Inflammatory macrophage treated with lipopolysaccharide for 1 hour (primary cell): ENCODE measurements around the gene GPT2.
A peak's percentile ranks its signal among the peaks of the same experiment; 100 is the strongest.
"Not testable (repeated sequence)": the region's sequence is repeated elsewhere in the genome, so short reads cannot be mapped to it uniquely, and the experiment has no call there.

Experiments
- DNase-seq, 2 donors: peaks; one replicate each; pipeline ENCODE4 v3.0.0-alpha.2; 2020 to 2022

Gene GPT2

DNA sequence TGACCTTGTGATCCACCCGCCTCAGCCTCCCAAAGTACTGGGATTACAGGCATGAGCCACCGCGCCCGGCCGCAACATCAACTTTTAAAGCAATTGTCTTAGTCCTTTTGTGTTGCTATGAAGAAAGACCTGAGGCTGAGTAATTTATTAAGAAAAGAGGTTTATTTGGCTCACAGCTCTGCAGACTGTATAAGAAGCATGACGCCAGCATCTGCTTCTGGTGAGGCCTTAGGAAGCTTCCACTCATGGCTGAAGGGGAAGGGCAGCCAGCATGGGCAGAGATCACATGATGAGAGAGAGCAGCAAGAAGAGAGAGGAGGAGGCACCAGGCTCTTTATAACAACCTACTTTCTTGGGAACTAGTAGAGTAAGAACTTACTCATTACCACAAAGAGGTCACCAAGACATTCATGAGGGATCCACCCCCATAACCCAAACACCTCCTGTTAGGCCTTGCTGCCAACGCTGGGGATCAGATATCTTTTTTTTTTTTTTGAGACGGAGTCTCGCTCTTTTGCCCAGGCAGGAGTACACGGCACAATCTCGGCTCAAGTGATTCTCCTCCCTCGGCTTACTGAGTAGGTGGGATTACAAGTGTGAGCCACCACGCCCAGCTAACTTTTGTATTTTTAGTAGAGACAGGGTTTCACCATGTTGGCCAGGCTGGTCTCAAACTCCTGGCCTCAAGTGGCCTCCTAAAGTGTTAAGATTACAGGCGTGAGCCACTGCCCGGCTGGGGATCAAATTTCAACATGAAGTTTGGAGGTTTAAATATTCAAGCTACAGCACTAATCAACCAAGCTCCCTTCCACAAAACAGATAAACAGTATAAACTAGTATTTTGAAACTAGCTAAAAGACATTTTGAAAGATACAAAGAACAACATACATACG, 21.4 kb upstream of the GPT2 start:
- DNase-seq = no peak

DNA sequence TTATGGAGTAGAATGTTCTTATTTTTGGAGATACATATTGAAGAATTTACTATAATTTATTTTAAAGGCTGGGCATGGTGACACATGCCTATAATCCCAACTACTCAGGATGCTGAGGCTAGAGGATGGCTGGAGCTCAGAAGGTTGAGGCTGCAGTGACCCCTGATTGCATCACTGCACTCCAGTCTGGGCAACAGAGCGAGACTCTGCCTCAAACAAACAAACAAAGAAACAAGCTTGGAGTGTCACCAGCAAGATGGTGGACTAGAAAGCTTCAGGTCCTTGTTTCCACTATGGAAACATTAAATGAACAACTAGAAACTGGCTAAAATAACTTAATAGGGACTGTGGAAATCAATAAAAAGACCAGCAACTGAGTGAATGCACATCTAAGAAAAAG, 17.9 kb upstream of the GPT2 start:
- no peak for DNase-seq

DNA sequence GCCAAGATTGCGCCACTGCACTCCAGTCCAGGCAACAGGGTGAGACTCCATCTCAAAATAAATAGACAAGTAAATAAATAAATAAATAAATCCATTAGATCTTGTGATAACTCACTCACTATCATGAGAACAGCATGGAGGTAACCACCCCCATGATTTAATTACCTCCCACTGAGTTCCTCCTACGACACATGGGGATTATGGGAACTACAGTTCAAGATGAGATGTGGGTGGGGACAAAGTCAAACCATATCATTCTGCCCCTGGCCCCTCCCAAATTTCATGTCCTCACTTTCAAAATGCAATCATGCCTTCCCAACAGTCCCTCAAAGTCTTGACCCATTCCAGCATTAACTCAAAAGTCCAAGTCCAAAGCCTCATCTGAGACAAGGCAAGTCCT, 16.7 kb upstream of the GPT2 start:
- peak; percentile 29 to 60 for DNase-seq

DNA sequence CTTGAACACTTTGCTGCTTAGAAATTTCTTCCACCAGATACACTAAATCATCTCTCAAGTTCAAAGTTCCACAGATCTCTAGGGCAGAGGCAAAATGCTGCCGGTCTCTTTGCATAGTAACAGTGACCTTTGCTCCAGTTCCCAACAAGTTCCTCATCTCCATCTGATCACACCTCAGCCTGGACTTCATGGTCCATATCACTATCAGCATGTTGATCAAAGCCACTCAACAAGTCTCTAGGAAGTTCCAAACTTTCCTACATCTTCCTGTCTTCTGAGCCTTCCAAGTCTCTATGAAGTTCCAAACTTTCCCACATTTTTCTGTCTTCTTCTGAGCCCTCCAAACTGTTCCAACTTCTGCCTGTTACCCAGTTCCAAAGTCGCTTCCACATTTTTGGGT, 15.3 kb upstream of the GPT2 start:
- DNase-seq = not testable (repeated sequence)

DNA sequence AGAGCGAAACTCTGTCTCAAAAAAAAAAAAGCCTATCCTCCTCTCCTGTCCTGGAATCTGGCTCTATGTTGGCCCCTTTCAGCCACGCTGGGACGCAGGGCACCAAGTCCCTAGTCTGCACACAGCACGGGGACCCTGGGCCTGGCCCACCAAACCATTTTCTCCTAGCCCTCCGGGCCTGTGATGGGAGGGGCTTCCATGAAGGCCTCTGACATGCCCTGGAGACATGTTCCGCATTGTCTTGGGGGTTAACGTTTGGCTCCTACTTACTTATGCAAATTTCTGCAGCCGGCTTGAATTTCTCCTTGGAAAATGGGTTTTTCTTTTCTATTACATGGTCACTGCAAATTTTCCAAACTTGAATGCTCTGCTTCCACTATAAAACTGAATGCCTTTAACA, 12.6 kb upstream of the GPT2 start:
- no peak for DNase-seq

DNA sequence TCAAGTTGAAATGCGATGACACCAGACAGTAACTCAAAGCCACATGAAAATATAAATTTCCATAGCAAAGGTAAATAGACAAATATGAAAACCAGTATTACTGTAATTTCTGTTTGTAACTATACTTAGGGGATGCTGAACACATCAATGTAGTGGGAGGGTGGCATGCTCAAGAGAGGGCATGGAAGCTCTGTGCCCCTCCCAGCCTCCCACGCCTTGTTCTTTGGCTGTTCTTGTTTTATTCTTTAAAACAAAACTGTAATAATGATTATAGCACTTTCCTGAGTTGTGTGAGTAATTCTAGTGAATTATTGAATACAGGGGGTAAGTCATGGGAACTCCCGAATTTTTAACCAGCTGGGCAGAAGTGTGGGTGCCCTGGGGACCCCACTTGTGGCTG, 11.0 kb upstream of the GPT2 start:
- DNase-seq = no peak

DNA sequence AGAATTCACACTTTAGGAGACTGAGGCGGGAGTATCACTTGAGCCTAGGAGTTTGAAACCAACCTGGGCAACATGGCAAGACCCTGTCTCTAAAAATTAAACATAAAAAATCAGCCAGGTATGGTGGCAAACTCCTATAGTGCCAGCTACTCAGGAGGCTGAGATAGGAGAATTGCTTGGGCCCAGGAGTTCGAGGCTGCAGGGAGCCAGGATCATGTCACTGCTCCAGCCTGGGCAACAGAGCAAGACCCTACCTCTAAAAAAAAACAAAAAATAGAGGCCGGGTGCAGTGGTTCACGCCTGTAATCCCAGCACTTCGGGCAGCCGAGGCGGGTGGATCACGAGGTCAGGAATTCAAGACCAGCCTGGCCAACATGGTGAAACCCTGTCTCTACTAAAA, 8.9 kb upstream of the GPT2 start:
- DNase-seq = no peak

DNA sequence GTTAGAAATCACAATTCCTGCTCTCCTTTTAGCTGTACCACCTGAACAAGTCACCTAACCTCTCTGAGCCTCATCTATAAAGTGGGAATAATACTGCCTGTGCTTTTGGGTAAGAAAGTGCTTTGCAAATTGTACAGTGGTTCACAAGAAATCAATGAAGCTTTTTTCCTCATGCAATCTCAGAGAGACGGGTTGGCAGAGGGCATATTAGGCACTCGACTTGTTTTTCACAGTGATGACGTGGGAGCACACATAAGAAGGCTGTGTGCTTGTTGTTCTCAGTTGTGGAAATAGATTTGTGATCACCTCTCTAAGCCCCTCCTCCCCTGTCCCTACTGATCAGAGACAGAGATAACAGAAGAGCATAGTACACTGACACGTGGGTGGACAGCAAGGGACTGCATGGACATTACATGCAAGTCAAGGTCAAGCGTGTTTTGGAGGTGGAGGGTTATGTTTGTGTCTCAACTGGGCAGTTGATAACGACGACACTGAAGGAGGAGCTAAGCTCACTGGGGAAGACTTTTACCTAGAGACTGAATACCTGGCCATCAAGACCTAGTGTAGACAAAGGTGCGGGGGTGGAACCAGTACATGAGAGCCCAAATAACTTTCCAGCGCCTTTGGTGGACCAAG, 1.7 kb upstream of the GPT2 start:
- no peak for DNase-seq

DNA sequence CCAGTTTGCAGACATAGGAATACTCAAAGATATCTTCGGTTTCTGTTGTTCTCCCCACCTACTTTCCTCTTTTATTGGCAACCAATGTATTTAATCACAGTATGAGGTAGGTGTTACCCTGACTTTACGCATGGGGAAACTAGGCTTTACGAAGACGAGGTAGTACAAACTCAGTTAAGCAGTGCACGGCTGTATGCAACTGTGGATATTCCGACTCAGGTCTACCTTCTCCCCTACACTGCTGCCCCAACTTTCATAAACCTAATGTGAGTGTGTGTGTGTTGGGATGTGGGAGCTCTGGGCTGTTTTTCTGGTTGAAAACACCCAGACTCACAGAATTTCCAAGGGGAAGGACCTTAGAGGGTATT, 1.2 kb upstream of the GPT2 start:
- no peak for DNase-seq

DNA sequence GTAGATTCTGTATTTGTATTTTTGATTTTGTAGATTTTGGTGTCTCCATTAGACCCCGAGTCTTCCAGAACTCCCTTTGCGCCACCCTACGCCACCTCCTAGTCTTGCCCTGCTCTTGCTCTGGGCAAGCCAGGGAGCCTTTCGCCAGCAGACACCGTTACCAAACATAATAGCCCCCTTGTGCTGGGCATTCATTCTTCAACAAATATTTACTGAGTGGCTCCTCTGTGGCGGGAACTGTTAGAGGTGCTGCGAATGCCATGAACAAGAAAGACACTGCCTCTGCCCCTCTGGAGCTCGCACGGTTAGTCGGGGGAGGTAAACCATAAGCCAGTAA, 841 bp upstream of the GPT2 start:
- no peak for DNase-seq

DNA sequence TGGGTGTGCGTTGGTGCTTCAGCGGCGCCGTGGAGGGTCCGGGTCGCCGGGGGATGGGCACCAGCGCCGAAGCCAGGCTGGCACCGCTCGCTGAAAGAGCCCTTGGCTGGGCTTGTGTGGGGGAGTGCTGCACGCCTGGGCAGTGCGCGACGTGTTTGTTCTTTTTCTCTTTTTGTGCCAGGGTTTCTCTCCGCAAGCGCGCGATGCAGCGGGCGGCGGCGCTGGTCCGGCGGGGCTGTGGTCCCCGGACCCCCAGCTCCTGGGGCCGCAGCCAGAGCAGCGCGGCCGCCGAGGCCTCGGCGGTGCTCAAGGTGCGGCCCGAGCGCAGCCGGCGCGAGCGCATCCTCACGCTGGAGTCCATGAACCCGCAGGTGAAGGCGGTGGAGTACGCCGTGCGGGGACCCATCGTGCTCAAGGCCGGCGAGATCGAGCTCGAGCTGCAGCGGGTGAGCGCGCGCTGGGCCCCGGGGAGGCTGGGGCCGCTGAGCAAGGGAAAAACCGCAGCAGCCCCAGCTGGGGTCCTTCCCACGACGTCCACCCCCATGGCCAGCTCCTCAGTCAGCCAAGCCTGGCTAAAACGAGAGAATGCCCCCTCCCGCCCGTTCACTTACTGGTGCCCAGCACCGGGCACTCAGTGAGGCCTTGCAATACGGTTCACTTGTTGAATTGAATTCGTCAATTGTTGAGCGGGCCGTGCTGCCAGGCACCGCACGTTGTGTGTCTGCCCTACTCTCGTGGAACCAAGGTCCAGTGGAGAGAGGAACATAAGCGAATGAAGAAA, 541 bp downstream of the GPT2 start:
- peak in 1 of 2 donors; percentile 19 for DNase-seq

DNA sequence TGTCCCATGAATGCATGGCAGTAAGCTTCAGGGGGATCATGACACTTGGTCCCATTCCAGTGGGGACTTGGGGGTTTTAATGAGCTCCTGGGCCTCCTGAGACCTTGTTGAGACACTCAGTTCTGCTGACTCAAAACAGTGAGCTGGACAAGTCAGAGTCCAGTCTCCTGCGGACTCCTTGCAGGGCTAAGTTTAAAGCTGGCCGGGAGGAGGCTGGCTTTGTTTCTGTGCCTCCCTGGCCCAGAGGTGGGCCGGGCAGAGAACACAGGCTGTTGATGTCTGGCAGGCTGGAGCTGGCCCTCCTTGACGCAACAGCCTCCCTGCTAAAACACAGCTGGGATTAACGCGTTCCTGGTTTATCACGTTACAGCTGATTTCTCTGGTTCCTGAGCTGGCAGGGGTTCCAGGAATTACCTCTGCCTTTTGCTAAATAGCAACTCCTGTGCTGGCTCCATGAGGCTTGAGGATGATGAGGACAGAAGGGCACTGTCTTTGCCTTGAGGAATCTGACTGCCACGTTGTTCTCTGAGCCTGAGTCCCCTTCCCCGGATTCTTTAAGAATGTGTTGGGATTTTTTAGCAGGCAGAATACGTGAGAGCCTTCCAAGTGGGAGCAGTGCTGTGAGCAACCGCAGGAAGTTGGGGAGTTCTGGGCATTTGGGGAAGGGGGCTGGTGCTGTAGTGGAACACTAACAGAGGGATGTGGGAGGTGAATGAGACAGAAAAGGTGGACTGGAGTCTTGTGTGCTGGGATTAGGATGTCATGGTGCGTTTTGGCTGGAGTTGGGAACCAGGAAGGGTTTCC, 2.0 kb downstream of the GPT2 start:
- DNase-seq = no peak

DNA sequence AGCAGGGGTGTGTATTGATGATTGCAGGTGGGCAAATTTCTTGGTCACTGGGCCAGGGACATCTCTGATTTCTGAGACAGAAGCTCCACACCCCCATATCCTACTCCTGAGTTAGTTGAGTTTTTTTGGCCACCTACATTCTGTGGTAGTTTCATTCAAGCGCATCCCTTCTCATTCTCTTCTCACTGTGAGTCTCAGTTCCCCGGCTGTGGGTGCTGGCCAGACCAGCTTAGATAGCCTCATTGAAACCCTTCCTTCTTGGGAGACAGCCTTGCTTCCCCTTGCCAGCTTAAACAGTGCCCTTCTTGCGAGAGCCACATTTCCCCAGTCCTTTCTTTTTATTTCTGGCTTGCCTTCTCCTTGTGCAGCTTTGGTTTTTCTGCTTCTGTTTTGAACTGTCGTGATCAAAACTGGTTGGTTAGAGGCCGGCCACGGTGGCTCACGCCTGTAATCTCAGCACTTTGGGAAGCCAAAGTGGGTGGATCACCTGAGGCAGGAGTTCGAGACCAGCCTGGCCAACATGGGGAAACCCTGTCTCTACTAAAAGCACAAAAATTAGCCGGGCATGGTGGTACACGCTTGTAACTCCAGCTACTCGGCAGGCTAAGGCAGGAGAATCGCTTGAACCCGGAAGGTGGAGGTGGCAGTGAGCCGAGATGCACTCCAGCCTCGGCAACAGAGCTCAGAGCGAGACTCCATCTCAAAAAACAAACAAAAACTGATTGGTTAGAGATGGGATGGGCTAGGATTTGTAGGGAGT, 2.8 kb downstream of the GPT2 start:
- no peak for DNase-seq

DNA sequence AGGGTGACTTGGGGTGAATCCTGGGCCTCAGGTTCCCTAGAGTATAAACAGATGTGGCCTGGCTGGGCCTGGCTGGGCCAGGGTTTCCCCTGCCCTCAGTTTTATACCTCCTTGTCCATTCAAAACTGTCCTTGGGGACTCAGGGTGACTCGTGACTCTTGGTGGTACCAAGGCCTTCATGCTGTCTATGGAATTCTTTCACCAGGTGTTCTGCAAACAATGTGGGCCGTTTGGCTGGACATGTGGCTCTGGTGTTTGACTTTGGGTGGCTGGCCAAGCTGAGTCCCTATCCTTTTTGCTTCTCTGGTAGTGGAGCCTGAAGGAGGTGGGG, 3.3 kb downstream of the GPT2 start:
- DNase-seq = no peak

DNA sequence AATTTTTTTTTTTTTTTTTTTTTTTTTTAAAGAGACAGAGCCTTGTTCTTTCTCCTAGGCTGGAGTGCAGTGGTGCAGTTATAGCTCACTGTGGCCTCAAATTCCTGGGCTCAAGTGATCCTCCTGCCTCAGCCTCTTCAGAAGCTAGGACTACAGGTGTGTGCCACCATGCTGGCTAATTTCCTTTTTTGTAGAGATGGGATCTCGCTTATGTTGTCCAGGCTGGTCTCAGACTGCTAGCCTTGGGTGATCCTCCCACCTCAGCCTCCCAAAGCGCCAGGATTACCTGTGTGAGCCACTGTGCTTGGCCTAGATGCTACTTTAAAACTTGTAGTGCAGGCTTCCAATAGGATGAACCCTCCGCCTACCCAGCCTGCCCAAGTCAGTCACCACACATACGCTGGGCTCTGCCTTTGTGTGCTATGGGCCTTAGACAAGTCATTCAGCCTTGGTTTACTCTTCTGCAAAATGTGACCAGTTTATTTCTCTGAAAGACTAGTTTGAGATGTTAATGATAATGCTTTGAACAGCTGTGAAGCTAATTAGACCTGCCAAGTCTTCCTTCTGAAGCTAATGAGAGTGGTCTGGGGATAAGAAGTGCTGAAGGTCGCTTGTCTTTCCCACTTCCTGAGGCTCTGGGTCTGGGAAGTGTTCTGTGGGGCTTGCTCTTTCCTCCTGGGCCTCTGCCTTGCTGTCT, 5.2 kb downstream of the GPT2 start:
- DNase-seq = no peak

DNA sequence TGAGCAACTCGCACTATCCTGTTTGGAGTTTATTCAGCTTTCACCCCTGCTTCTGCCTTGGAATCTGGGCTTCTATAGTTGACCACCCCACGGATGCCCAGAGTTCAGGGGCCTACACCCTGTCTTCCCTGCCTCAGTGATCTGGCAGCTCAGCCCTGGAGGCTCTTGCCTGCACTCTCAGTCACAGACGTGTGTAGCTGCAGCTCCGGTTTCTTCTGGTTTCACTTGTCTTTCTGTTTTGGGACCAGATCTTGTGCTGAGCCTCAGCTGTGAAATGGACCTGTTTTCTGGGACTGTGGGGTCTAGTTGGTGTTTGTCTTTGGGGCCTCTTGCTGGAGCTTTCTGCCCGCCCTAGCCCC, 5.8 kb downstream of the GPT2 start:
- no peak for DNase-seq

DNA sequence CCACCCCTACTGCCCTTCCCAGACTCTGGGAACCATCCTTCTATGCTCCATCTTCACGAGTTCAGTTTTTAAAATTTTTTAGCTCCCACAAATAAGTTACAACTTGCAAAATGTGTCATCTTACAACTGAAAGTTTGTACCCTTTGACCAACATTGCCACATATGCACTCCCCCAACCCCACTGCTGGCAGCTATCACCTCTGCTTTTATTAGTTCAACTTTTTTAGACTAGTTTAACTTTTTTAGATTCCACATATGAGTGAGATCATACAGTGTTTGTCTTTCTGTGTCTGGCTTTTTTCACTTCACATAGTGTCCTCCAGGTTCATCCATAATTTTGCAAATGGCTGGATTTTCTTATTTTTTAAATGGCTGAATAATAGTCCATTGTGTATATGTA, 7.7 kb downstream of the GPT2 start:
- no peak for DNase-seq

DNA sequence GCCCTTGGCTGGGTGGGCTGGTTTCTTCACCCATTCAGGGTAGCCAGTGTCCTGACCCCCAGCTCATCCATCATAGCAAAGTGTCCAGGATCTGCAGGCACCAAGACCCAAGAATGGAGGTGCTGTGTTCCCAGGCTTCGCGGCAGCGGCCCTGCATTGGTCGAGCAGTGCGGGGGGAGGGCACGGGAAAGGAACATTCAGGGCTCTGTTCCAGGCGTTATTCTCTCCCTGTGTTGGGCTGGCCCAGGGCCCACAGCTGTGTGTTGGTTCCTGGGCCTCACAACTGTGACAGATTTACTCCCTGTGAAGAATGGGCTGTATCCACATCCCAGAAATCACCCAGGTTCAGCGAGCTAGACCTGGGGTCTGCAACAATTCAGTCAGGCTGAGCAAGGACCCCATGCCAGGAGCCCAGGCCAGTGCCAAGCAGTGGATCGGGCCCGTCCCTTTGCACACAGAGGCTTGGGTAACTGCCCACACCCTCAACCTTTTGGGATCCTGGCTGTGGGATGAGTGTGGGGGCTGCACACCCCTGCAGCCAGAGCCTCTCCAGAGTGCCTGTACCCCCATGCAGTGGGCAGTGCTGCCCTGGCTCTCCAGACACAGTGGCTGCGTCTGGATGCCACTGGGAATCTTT, 10.0 kb downstream of the GPT2 start:
- no peak for DNase-seq

DNA sequence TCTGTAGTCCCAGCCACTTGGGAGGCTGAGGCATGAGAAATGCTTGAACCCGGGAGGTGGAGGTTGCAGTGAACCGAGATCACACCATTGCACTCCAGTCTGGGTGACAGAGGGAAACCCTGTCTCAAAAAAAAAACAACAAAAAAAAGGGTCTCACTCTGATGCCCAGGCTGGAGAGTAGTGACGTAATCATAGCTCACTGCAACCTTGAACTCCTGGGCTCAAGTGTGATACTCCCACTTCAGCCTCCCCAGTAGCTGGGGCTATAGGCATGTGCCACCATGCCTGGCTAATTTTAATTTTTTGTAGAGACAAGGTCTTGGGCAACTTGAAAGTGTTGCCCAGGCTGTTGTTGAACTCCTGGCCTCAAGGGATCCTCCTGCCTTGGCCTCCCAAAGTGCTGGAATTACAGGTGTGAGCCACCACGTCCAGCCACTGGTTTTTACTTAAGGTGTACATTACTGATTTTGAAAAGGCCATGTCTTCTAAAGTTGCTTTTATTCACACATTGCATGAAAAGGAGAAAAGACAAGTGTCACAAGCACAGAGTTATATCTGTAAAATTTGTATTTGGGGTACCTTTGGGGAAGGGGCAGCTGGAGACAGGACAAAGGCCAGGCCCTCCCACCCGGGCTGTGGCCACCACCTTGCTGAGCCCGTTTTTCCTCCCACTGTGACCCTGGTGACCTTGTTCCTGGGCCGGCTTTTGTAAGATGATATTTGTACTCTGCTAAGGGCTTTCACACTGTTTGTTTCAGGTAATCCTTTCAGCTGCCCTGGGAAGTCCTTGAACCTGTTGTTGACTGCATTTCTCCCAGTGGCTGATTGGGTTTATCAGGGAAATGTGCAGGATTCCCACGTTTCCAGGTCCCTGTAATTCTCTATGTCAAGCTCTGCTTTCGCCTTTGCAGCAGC, 11.5 kb downstream of the GPT2 start:
- DNase-seq = no peak

DNA sequence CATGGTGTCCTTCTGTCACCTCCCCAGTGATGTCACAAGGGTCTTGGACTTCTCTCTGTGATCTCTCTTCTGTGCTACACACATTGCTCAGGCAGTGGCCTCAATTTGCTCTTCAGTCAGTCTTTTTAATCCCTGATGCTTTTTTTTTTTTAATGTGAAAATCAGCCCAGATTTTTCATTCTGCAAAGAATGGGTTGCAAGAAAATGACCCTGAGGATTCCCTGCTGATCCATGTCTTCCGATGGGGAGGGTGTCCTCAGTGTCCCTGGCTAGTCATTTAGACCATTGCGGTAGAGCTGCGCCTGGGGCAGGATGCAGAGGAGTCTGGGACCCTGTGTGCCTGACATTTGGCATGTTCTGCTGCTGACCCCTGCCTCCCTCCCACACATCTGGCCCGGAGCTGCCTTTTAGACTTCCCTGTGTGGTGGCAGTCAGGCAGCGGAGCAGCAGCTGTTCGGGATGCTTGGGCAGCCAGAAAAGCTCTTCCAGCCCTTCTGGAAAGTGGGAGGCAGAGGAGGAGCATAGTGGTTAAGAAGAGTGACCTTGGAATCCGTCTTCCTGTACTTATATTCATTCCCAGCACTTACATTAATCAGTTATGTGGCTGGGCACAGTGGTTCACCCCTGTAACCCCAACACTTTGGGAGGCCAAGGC, 12.3 kb downstream of the GPT2 start:
- DNase-seq = no peak
